GM23338 (cell line): ENCODE data around the gene TMEM125. TPM values are rescaled to one million over a fixed set of nuclear protein-coding genes. Genes with fewer than 3 reads are reported as not detected.

Source experiments
- ATAC-seq: fragments of 200-7000 bp; cut with Tn5 transposase; 3 replicates; pipeline ENCODE4 v1.9.1; 2020
- DNase-seq: peaks from one replicate; pipeline ENCODE4 v3.0.0-alpha.2; 2015; ENCODE audit warnings: low spot score
- H2AFZ ChIP-seq: fragments of 200-600 bp; sonication (generic); 2 replicates; pipeline ENCODE4 v1.8.0; 2016; ENCODE audit warnings: antibody characterized with exemption, mild to moderate bottlenecking, moderate library complexity
- H3F3A ChIP-seq: fragments of 200-600 bp; sonication (generic); replicated peaks from 2 replicates; pipeline ENCODE4 v1.8.0; 2017; ENCODE audit warnings: antibody characterized with exemption, mixed run types, low read depth
- H3K27ac ChIP-seq: fragments of 200-600 bp; sonication (generic); 2 replicates; pipeline ENCODE4 v1.6.1; 2016; ENCODE audit warnings: low read depth
- H3K27me3 ChIP-seq: fragments of 200-600 bp; sonication (generic); 2 replicates; pipeline ENCODE4 v1.8.0; 2016; ENCODE audit warnings: mild to moderate bottlenecking, mixed run types, moderate library complexity; ENCODE audit not compliant: insufficient read depth
- H3K36me3 ChIP-seq: fragments of 200-600 bp; sonication (generic); 2 replicates; pipeline ENCODE4 v1.8.0; 2016; ENCODE audit warnings: mild to moderate bottlenecking; ENCODE audit not compliant: insufficient read depth
- H3K4me1 ChIP-seq: fragments of 200-600 bp; sonication (generic); 2 replicates; pipeline ENCODE4 v1.8.0; 2016; ENCODE audit warnings: mild to moderate bottlenecking, moderate library complexity; ENCODE audit not compliant: insufficient read depth
- H3K4me2 ChIP-seq: fragments of 200-600 bp; sonication (generic); 2 replicates; pipeline ENCODE4 v1.7.1; 2017; ENCODE audit warnings: mixed run types
- H3K4me3 ChIP-seq: fragments of 200-600 bp; sonication (generic); 2 replicates; pipeline ENCODE4 v1.6.1; 2016; ENCODE audit warnings: mixed run types
- H3K79me2 ChIP-seq: fragments of 200-600 bp; sonication (generic); replicated peaks from 2 replicates; pipeline ENCODE4 v1.8.0; 2017; ENCODE audit warnings: mild to moderate bottlenecking; ENCODE audit not compliant: insufficient read depth
- H3K9me2 ChIP-seq: fragments of 200-600 bp; sonication (generic); 2 replicates; pipeline ENCODE4 v1.8.0; 2017; ENCODE audit not compliant: insufficient read depth
- H4K20me1 ChIP-seq: fragments of 200-600 bp; sonication (generic); replicated peaks from 2 replicates; pipeline ENCODE4 v1.8.0; 2017; ENCODE audit warnings: mild to moderate bottlenecking; ENCODE audit not compliant: insufficient read depth
- H3K27ac Mint-ChIP-seq: 2 replicates; pipeline ENCODE4 v1.8.0; 2020; ENCODE audit warnings: inconsistent platforms, mild to moderate bottlenecking, moderate library complexity, mixed read lengths
- H3K27me3 Mint-ChIP-seq: 3 replicates; pipeline ENCODE4 v1.8.0; 2022; ENCODE audit warnings: low read depth, mild to moderate bottlenecking, moderate library complexity, mixed read lengths, inconsistent platforms; ENCODE audit not compliant: insufficient read depth, poor library complexity
- H3K36me3 Mint-ChIP-seq: 3 replicates; pipeline ENCODE4 v1.8.0; 2021; ENCODE audit warnings: low read depth, mild to moderate bottlenecking, inconsistent platforms, moderate library complexity, mixed read lengths
- H3K4me1 Mint-ChIP-seq: 3 replicates; pipeline ENCODE4 v1.8.0; 2020; ENCODE audit warnings: mild to moderate bottlenecking, inconsistent platforms, mixed read lengths
- H3K4me3 Mint-ChIP-seq: 3 replicates; pipeline ENCODE4 v1.8.0; 2021; ENCODE audit warnings: moderate library complexity, mild to moderate bottlenecking, inconsistent platforms, mixed read lengths
- H3K9me3 Mint-ChIP-seq: 3 replicates; pipeline ENCODE4 v1.8.0; 2020; ENCODE audit warnings: moderate library complexity, mild to moderate bottlenecking, inconsistent platforms, mixed read lengths
- EZH2 ChIP-seq: fragments of 200-600 bp; sonication (generic); IDR thresholded peaks from one replicate; pipeline ENCODE4 v1.8.0; 2017; ENCODE audit warnings: antibody characterized with exemption, mild to moderate bottlenecking, low read depth; ENCODE audit not compliant: unreplicated experiment
- NANOG ChIP-seq: IDR thresholded peaks from 2 replicates; pipeline ENCODE4 v1.6.1; 2016; ENCODE audit warnings: antibody characterized with exemption, borderline replicate concordance
- ZNF114 ChIP-seq: fragments of 250-450 bp; sonication (Bioruptor Pico); IDR thresholded peaks from 2 replicates; pipeline ENCODE4 v1.5.0; 2020; ENCODE audit warnings: mild to moderate bottlenecking, moderate library complexity
- ZNF331 ChIP-seq: fragments of 250-450 bp; sonication (Bioruptor Pico); IDR thresholded peaks from 2 replicates; pipeline ENCODE4 v1.5.0; 2020; ENCODE audit warnings: low read depth, mild to moderate bottlenecking, moderate library complexity
- polyA plus RNA-seq: library from polyadenylated mRNA; unstranded; fragments of >200 nt; fragmentation: Nextera tagmentation; extraction: Ambion mirVana; gene quantifications from 2 replicates; pipeline ENCODE4 v1.2.1, GENCODE V29; 2016
- total RNA-seq: library from RNA; depleted of rRNA; stranded (reverse); fragments of >200 nt; shearing (Covaris generic); gene quantifications from 2 replicates; pipeline ENCODE4 v1.2.3, GENCODE V29; 2014
- TF ChIP-seq, protein P1 (sequence below), 2 experiments: fragments of 200-600 bp in 1 of 2; sonication (generic) in 1 of 2; conservative IDR thresholded peaks; 2 replicates each; pipeline versions ENCODE4 v1.5.1 to v1.6.1; 2016 to 2017; ENCODE audit warnings: antibody characterized with exemption in 2 of 2, low read depth in 2 of 2, mild to moderate bottlenecking in 2 of 2, moderate library complexity in 1 of 2
- TF ChIP-seq, protein P2 (sequence below): IDR thresholded peaks from 2 replicates; pipeline ENCODE4 v1.6.1; 2016; ENCODE audit warnings: antibody characterized with exemption
- TF ChIP-seq, protein P3 (sequence below): IDR thresholded peaks from one replicate; pipeline ENCODE4 v1.6.1; 2018; ENCODE audit warnings: antibody characterized with exemption; ENCODE audit not compliant: unreplicated experiment
- TF ChIP-seq, protein P4 (sequence below): fragments of 250-450 bp; sonication (Bioruptor Pico); IDR thresholded peaks from 2 replicates; pipeline ENCODE4 v1.5.0; 2020; ENCODE audit warnings: mild to moderate bottlenecking, moderate library complexity

TMEM125 gene
- total and polyA plus RNA-seq, 2 experiments from 2014 or later, result 16.8 to 39.3 TPM

DNA sequence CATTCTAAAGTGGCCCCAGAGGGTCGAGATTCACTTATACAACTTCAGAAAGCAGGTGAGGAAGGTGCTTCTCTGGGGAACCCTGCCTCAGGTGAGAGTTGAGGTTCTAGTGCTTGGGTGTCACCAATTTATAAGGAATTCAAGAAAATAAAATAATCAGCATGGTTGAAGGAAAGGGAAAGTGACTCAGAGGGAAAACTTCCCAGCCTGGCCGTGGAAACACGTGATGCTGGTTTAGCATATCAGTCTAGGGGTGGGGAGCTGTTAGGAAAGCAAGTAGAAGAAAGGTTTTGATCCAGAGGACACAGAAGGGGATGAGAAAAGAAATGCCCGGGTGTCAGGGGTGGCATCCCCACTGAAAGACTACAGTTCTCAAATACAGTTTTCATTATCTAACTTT is 37.7 kb upstream of the TMEM125 start:
- Histone ChIP-seq H3F3A (no peaks in the 10 kb centered on the region), H4K20me1 (no peaks in the 10 kb centered on the region), H3K79me2 (no peaks in the 10 kb centered on the region), H3K27me3 (no peaks in the 10 kb centered on the region), H3K4me1 (peaks cover 8% of the 10 kb centered on the region; the same call in 1 of the 2 replicates), H3K9me2 (no peaks in the 10 kb centered on the region), H3K4me2 (no peak overlapping the region), H3K4me3 (no peak overlapping the region), H3K36me3 (no peaks in the 10 kb centered on the region), H3K27ac (no peak overlapping the region), H2AFZ (no peak overlapping the region)
- no peak overlapping the region for H3K27ac Mint-ChIP-seq
- DNase-seq (no peak), ATAC-seq (no peak)
- H3K4me3 Mint-ChIP-seq, result no peak overlapping the region
- H3K4me1 Mint-ChIP-seq, result peaks cover 26% of the 10 kb centered on the region
- no peaks in the 10 kb centered on the region; the same call in 2 of the 3 replicates for H3K36me3 Mint-ChIP-seq
- no peaks in the 10 kb centered on the region for H3K9me3 Mint-ChIP-seq
- TF ChIP-seq, protein P1, sequence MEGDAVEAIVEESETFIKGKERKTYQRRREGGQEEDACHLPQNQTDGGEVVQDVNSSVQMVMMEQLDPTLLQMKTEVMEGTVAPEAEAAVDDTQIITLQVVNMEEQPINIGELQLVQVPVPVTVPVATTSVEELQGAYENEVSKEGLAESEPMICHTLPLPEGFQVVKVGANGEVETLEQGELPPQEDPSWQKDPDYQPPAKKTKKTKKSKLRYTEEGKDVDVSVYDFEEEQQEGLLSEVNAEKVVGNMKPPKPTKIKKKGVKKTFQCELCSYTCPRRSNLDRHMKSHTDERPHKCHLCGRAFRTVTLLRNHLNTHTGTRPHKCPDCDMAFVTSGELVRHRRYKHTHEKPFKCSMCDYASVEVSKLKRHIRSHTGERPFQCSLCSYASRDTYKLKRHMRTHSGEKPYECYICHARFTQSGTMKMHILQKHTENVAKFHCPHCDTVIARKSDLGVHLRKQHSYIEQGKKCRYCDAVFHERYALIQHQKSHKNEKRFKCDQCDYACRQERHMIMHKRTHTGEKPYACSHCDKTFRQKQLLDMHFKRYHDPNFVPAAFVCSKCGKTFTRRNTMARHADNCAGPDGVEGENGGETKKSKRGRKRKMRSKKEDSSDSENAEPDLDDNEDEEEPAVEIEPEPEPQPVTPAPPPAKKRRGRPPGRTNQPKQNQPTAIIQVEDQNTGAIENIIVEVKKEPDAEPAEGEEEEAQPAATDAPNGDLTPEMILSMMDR (conservative IDR thresholded peaks at IDR 0.05; ENCODE audit: low read depth in 2 of 2), result no peak
- TF ChIP-seq, protein P2, sequence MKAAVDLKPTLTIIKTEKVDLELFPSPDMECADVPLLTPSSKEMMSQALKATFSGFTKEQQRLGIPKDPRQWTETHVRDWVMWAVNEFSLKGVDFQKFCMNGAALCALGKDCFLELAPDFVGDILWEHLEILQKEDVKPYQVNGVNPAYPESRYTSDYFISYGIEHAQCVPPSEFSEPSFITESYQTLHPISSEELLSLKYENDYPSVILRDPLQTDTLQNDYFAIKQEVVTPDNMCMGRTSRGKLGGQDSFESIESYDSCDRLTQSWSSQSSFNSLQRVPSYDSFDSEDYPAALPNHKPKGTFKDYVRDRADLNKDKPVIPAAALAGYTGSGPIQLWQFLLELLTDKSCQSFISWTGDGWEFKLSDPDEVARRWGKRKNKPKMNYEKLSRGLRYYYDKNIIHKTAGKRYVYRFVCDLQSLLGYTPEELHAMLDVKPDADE, result no peak
- TF ChIP-seq, protein P3, sequence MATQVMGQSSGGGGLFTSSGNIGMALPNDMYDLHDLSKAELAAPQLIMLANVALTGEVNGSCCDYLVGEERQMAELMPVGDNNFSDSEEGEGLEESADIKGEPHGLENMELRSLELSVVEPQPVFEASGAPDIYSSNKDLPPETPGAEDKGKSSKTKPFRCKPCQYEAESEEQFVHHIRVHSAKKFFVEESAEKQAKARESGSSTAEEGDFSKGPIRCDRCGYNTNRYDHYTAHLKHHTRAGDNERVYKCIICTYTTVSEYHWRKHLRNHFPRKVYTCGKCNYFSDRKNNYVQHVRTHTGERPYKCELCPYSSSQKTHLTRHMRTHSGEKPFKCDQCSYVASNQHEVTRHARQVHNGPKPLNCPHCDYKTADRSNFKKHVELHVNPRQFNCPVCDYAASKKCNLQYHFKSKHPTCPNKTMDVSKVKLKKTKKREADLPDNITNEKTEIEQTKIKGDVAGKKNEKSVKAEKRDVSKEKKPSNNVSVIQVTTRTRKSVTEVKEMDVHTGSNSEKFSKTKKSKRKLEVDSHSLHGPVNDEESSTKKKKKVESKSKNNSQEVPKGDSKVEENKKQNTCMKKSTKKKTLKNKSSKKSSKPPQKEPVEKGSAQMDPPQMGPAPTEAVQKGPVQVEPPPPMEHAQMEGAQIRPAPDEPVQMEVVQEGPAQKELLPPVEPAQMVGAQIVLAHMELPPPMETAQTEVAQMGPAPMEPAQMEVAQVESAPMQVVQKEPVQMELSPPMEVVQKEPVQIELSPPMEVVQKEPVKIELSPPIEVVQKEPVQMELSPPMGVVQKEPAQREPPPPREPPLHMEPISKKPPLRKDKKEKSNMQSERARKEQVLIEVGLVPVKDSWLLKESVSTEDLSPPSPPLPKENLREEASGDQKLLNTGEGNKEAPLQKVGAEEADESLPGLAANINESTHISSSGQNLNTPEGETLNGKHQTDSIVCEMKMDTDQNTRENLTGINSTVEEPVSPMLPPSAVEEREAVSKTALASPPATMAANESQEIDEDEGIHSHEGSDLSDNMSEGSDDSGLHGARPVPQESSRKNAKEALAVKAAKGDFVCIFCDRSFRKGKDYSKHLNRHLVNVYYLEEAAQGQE, result no peak
- TF ChIP-seq NANOG, result no peak
- no peak for TF ChIP-seq ZNF114
- TF ChIP-seq, protein P4, sequence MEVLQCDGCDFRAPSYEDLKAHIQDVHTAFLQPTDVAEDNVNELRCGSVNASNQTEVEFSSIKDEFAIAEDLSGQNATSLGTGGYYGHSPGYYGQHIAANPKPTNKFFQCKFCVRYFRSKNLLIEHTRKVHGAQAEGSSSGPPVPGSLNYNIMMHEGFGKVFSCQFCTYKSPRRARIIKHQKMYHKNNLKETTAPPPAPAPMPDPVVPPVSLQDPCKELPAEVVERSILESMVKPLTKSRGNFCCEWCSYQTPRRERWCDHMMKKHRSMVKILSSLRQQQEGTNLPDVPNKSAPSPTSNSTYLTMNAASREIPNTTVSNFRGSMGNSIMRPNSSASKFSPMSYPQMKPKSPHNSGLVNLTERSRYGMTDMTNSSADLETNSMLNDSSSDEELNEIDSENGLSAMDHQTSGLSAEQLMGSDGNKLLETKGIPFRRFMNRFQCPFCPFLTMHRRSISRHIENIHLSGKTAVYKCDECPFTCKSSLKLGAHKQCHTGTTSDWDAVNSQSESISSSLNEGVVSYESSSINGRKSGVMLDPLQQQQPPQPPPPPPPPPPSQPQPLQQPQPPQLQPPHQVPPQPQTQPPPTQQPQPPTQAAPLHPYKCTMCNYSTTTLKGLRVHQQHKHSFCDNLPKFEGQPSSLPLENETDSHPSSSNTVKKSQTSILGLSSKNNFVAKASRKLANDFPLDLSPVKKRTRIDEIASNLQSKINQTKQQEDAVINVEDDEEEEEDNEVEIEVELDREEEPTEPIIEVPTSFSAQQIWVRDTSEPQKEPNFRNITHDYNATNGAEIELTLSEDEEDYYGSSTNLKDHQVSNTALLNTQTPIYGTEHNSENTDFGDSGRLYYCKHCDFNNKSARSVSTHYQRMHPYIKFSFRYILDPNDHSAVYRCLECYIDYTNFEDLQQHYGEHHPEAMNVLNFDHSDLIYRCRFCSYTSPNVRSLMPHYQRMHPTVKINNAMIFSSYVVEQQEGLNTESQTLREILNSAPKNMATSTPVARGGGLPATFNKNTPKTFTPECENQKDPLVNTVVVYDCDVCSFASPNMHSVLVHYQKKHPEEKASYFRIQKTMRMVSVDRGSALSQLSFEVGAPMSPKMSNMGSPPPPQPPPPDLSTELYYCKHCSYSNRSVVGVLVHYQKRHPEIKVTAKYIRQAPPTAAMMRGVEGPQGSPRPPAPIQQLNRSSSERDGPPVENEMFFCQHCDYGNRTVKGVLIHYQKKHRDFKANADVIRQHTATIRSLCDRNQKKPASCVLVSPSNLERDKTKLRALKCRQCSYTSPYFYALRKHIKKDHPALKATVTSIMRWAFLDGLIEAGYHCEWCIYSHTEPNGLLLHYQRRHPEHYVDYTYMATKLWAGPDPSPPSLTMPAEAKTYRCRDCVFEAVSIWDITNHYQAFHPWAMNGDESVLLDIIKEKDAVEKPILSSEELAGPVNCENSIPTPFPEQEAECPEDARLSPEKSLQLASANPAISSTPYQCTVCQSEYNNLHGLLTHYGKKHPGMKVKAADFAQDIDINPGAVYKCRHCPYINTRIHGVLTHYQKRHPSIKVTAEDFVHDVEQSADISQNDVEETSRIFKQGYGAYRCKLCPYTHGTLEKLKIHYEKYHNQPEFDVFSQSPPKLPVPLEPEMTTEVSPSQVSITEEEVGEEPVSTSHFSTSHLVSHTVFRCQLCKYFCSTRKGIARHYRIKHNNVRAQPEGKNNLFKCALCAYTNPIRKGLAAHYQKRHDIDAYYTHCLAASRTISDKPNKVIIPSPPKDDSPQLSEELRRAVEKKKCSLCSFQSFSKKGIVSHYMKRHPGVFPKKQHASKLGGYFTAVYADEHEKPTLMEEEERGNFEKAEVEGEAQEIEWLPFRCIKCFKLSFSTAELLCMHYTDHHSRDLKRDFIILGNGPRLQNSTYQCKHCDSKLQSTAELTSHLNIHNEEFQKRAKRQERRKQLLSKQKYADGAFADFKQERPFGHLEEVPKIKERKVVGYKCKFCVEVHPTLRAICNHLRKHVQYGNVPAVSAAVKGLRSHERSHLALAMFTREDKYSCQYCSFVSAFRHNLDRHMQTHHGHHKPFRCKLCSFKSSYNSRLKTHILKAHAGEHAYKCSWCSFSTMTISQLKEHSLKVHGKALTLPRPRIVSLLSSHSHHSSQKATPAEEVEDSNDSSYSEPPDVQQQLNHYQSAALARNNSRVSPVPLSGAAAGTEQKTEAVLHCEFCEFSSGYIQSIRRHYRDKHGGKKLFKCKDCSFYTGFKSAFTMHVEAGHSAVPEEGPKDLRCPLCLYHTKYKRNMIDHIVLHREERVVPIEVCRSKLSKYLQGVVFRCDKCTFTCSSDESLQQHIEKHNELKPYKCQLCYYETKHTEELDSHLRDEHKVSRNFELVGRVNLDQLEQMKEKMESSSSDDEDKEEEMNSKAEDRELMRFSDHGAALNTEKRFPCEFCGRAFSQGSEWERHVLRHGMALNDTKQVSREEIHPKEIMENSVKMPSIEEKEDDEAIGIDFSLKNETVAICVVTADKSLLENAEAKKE (CRISPR knock-in tag), result no peak
- TF ChIP-seq EZH2, result no peak
- no peak for TF ChIP-seq ZNF331 (CRISPR knock-in tag)
- peaks cover 4% of the 10 kb centered on the region for H3K27me3 Mint-ChIP-seq
